HG03439 (cell line): Measurements from ENCODE around the gene PLSCR4.

ENCODE experiments used
- ATAC-seq: cut with Tn5 transposase; IDR thresholded peaks from one replicate; pipeline ENCODE4 v1.9.1; 2021; ENCODE audit warnings: mild to moderate bottlenecking, moderate library complexity; ENCODE audit not compliant: unreplicated experiment

Gene PLSCR4

GRCh38 chr3:146162561-146162960 is 88.3 kb downstream of the PLSCR4 start:
- no peak for ATAC-seq

- ATAC-seq, result no peak
Observed at GRCh38 chr3:146161663-146162002, 89.3 kb downstream of the PLSCR4 start.

- ATAC-seq, result peak; percentile 45
Observed at GRCh38 chr3:146160964-146161662, 89.8 kb downstream of the PLSCR4 start, which contains the start of gene PLOD2. PLOD2 (minus strand) TSS chr3:146161184; CDS start chr3:146160989, 195 bp downstream.

GRCh38 chr3:146160321-146160963 is 90.5 kb downstream of the PLSCR4 start:
- no peak for ATAC-seq

- no peak for ATAC-seq
Observed at GRCh38 chr3:146159616-146160320, 91.1 kb downstream of the PLSCR4 start.

GRCh38 chr3:146159037-146159436 is 91.9 kb downstream of the PLSCR4 start:
- ATAC-seq, result no peak

- ATAC-seq, result no peak
Observed at GRCh38 chr3:146157325-146158060, 93.4 kb downstream of the PLSCR4 start.

- no peak for ATAC-seq
Observed at GRCh38 chr3:146156666-146157314, 94.1 kb downstream of the PLSCR4 start.

GRCh38 chr3:146156095-146156494 is 94.8 kb downstream of the PLSCR4 start:
- ATAC-seq, result no peak

- no peak for ATAC-seq
Observed at GRCh38 chr3:146154995-146155394, 95.9 kb downstream of the PLSCR4 start.

GRCh38 chr3:146154316-146154715 is 96.6 kb downstream of the PLSCR4 start:
- ATAC-seq, result no peak

- ATAC-seq, result no peak
Observed at GRCh38 chr3:146153429-146153828, 97.5 kb downstream of the PLSCR4 start.

GRCh38 chr3:146152834-146153233 is 98.1 kb downstream of the PLSCR4 start:
- no peak for ATAC-seq

- ATAC-seq, result no peak
Observed at GRCh38 chr3:146148468-146148931, 102.4 kb downstream of the PLSCR4 start.

- ATAC-seq, result no peak
Observed at GRCh38 chr3:146145642-146146041, 105.3 kb downstream of the PLSCR4 start.

- no peak for ATAC-seq
Observed at GRCh38 chr3:146142757-146143156, 108.1 kb downstream of the PLSCR4 start.
